Astrocyte of the spinal cord (primary cell): Measurements from ENCODE around the gene SYTL4.
"Not testable (repeated sequence)": the region's sequence is repeated elsewhere in the genome, so short reads cannot be mapped to it uniquely, and the experiment has no call there.

ENCODE experiments used
- DNase-seq: peaks from one replicate; pipeline ENCODE4 v3.0.0; 2011; ENCODE audit warnings: low read depth, low spot score
- H3K4me3 ChIP-seq: 2 replicates; pipeline ENCODE4 v1.5.1; 2011; ENCODE audit warnings: low read depth, mild to moderate bottlenecking, low read length, moderate library complexity
- in situ Hi-C: cut with HindIII; loops from 2 replicates; pipeline ENCODE4 v1.10.0; 2017; ENCODE audit warnings: low sequenced_read_pairs
- TF ChIP-seq, protein P1 (sequence below): IDR thresholded peaks from 2 replicates; pipeline ENCODE4 v1.5.1; 2012; ENCODE audit warnings: low read depth, mild to moderate bottlenecking, low read length, inconsistent platforms

Gene SYTL4

DNA sequence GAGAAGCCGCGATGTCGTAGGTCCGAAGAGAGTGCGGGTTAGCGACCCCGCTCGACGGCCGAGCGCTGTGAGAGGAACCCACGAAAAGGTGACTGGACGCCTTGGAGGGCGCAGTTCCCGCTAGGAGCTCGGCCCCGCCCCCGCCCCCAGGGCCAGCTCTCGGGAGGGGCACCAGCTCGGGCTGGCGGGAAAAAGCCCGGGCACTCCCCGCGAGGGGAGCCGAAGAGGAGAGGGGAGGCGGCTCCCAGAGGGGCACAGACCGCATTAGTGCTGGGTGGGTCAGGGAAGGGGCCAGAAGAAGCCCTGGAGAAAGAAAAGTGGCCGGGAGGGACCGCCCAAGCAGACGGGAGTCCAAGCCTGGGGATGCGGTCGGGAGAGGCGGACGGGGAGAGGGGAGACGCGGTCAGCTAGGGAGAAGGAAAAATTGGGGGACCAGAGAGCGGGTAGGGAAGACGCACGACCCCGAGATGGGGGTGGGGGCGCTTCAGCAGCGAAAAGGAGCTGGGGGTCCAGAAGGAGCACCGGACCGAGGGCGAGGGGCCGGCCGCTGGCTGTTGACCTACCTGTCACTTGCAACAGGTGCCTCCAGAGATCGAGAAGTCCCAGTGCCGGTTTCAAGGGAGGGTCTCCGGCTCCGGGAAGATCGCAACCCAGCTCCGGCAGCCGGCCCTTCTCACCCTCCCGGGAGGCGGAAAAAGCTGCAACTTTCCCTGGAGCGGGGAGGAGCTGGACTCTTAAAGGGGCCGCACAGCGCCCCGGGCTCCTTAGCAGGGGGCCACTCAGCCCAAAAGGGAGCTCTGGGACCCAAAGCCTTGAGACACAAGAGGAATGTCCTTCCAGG is at the start of gene SYTL4:
Gene SYTL4 (minus strand): TSS at position 681 of the 841 bp plus-strand sequence. CDS start 30,084 bp downstream, outside the sequence.
- in situ Hi-C loops: no loop called here
- no peak for DNase-seq
- TF ChIP-seq, protein P1, sequence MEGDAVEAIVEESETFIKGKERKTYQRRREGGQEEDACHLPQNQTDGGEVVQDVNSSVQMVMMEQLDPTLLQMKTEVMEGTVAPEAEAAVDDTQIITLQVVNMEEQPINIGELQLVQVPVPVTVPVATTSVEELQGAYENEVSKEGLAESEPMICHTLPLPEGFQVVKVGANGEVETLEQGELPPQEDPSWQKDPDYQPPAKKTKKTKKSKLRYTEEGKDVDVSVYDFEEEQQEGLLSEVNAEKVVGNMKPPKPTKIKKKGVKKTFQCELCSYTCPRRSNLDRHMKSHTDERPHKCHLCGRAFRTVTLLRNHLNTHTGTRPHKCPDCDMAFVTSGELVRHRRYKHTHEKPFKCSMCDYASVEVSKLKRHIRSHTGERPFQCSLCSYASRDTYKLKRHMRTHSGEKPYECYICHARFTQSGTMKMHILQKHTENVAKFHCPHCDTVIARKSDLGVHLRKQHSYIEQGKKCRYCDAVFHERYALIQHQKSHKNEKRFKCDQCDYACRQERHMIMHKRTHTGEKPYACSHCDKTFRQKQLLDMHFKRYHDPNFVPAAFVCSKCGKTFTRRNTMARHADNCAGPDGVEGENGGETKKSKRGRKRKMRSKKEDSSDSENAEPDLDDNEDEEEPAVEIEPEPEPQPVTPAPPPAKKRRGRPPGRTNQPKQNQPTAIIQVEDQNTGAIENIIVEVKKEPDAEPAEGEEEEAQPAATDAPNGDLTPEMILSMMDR: no peak
- peak within 1 kb of the TSS; percentile 75 for H3K4me3 ChIP-seq

DNA sequence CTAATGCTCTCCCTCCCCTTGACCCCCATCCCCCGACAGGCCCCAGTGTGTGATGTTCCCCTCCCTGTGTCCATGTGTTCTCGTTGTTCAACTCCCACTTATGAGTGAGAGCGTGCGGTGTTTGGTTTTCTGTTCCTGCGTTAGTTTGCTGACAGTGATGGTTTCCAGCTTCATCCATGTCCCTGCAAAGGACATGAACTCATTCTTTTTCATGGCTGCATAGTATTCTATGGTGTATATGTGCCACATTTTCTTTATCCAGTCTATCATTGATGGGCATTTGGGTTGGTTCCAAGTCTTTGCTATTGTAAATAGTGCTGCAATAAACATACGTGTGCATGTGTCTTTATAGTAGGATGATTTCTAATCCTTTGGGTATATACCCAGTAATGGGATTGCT is 37.5 kb upstream of the SYTL4 start:
- H3K4me3 ChIP-seq, DNase-seq, in situ Hi-C loops: not testable (repeated sequence)

DNA sequence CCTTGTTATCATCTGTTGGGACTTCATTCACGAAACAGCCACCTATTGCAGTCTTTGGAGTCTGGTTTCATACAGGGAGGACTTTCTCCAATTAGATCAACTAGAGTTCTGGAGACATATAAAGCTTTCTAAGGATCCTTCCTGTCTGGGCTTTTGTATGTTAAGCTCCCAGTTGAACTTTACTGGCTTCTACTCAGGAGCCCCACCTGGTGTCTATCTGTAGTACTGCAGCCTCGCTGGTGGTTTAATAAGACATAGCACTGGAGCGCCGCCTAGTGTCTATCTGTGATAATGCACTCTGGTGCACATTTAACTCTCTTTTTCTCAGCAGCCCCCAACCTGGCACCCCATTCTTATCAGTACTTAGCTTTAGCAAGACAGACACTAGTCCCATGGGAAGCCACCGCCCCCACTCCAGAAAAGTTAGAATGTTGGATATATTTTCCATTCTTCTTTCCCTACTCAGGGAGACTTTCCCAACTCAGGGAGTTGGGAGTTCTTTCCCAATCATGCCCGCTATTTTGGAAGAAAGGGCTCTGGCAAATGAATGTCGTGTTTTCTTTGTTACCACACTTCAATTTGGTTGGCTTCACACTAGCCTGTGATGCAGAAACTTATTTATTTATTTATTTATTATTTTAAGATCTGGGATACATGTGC is 36.9 kb upstream of the SYTL4 start:
- in situ Hi-C loops: no loop called here
- H3K4me3 ChIP-seq: no peak overlapping the region
- TF ChIP-seq, protein P1: peak; percentile 99
- peak; percentile 68 for DNase-seq

DNA sequence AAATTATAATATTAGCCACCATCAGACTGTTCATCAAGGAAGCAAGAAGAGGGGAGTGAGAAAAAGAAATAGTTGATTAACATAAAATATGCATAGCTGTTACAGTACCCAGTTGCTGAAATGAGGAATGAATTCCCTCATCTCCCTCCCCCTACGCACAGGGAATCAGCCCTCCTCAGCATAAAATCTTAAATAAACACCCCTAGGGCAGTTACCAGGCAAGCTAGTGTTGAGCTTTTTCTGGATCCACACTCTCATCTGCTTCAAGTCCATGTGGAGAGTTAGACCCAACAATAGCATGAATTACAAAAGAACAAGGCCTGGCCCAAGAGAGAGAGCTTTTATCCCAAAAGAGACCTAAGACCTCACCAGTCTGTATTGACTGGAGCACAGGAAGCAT is 19.0 kb upstream of the SYTL4 start:
- DNase-seq: no peak
- TF ChIP-seq, protein P1: no peak
- H3K4me3 ChIP-seq: no peak overlapping the region
- in situ Hi-C loops: no loop called here

DNA sequence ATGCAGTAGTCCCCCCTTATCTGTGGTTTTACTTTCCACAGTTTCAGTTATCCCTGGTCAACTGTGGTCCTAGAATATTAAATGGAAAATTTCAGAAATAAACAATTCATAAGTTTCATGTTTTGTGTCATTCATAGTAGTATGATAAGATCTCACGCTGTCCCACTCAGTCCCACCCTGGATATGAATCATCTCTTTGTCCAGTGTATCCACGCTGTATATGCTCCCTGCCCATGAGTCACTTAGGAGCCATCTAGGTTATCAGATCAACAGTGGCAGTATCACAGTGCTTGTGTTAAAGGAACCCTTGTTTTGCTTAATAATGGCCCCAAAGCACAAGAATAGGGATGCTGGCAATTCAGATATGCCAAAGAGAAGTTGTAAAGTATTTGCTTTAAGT is 16.2 kb upstream of the SYTL4 start:
- TF ChIP-seq, protein P1: no peak
- no peak for DNase-seq
- in situ Hi-C loops: no loop called here
- no peak overlapping the region for H3K4me3 ChIP-seq

DNA sequence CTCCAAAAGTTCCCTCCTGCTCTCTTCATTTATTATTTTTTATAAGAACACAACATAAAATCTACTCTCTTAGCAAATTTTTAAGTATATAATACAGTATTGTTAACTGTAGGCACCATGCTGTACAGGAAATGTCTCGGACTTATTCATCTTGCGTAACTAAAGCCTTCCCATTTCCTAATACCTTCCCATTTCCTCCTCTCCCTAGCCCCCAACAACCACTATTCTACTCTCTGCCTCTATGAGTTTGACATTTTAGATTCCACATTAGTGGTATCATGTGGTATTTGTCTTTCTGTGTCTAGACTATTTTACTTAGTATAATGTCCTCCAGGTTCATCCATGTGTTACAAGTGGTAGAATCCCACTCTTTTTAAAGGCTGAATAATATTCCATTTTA is 15.8 kb upstream of the SYTL4 start:
- in situ Hi-C loops: no loop called here
- H3K4me3 ChIP-seq: no peak overlapping the region
- TF ChIP-seq, protein P1: no peak
- no peak for DNase-seq

DNA sequence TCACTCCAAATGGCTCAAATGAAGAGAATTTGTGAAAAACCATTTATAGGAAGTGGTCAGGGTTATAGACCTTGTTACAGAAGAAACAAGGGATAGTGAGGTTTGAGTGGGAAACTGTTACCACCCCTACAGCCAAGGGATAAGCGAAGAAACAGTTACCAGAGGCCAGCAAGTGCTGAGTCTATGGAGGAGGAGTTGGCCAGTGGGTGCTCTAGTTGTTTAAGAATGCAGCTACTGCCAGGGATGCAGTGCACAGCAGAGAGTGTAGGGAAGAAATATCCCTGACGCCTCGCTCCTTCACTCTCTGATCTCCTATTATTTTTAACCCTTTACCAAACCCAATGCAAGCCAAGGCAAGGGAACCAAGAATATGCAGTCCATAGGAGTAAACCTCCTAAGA is 15.2 kb upstream of the SYTL4 start:
- DNase-seq: no peak
- no peak overlapping the region for H3K4me3 ChIP-seq
- in situ Hi-C loops: no loop called here
- TF ChIP-seq, protein P1: no peak
